BJ (cell line): ENCODE measurements around the gene CER1. TPM values are rescaled to one million over a fixed set of nuclear protein-coding genes. Genes with fewer than 3 reads are reported as not detected.

Source experiments
- CTCF ChIA-PET: fragments of 350-600 bp; formaldehyde crosslinking; extraction: SDS; loops from one replicate; lab custom pipeline; 2021; ENCODE audit warnings: antibody characterized with exemption, inconsistent platforms; lab: Yijun Ruan, JAX
- POLR2A ChIA-PET: fragments of 300-600 bp; sonication (Branson Sonifier 250); formaldehyde crosslinking; extraction: SDS; loops from one replicate; lab custom pipeline; 2021; ENCODE audit warnings: antibody characterized with exemption; lab: Charles Lee
- DNase-seq: peaks from one replicate; pipeline ENCODE4 v3.0.0-alpha.2; 2011; ENCODE audit warnings: low read depth
- H3K27me3 ChIP-seq: 2 replicates; pipeline ENCODE4 v1.6.0; 2011; ENCODE audit warnings: low read length; ENCODE audit not compliant: control insufficient read depth, insufficient read depth
- H3K36me3 ChIP-seq: 2 replicates; pipeline ENCODE4 v1.5.1; 2011; ENCODE audit warnings: low read length; ENCODE audit not compliant: control insufficient read depth, insufficient read depth
- H3K4me3 ChIP-seq: 2 replicates; pipeline ENCODE4 v1.5.1; 2011; ENCODE audit warnings: low read depth, mild to moderate bottlenecking, control low read depth, low read length
- polyA plus RNA-seq: library from polyadenylated mRNA; depleted of rRNA; stranded (reverse); fragments of >200 nt; gene quantifications from 2 replicates; pipeline ENCODE4 v1.2.3, GENCODE V29; 2011
- TF ChIP-seq, protein P1 (sequence below): IDR thresholded peaks from 2 replicates; pipeline ENCODE4 v1.5.1; 2011; ENCODE audit warnings: low read depth, mild to moderate bottlenecking, control low read depth, inconsistent platforms, low read length, moderate library complexity; ENCODE audit not compliant: insufficient read depth

CER1 gene
- polyA plus RNA-seq, 1 experiment = not detected

DNA sequence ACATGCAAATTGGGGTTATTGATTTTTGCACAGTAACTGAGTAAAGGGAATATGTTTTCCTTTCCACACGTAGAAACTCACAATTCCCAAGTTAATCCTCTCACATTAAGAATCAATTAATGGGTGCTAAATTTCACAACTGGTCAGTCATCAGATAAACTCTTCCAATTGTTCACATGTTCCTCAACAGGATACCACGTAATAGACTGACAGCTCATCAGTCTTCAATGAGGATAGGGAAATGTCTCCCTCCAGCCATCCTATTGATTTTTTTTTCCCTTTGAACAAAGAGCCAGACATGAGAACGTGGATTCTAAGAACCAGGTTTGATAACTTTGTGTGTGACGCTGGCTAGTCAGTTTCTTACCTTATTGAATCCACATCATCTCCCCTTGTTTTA lies 768 bp upstream of the CER1 start:
- Histone ChIP-seq H3K27me3 (no peaks in the 10 kb centered on the region), H3K36me3 (no peaks in the 10 kb centered on the region), H3K4me3 (no peak overlapping the region)
- DNase-seq = no peak
- TF ChIP-seq, protein P1, sequence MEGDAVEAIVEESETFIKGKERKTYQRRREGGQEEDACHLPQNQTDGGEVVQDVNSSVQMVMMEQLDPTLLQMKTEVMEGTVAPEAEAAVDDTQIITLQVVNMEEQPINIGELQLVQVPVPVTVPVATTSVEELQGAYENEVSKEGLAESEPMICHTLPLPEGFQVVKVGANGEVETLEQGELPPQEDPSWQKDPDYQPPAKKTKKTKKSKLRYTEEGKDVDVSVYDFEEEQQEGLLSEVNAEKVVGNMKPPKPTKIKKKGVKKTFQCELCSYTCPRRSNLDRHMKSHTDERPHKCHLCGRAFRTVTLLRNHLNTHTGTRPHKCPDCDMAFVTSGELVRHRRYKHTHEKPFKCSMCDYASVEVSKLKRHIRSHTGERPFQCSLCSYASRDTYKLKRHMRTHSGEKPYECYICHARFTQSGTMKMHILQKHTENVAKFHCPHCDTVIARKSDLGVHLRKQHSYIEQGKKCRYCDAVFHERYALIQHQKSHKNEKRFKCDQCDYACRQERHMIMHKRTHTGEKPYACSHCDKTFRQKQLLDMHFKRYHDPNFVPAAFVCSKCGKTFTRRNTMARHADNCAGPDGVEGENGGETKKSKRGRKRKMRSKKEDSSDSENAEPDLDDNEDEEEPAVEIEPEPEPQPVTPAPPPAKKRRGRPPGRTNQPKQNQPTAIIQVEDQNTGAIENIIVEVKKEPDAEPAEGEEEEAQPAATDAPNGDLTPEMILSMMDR = no peak
- ChIA-PET CTCF (no interaction called here), POLR2A (no interaction called here)

DNA sequence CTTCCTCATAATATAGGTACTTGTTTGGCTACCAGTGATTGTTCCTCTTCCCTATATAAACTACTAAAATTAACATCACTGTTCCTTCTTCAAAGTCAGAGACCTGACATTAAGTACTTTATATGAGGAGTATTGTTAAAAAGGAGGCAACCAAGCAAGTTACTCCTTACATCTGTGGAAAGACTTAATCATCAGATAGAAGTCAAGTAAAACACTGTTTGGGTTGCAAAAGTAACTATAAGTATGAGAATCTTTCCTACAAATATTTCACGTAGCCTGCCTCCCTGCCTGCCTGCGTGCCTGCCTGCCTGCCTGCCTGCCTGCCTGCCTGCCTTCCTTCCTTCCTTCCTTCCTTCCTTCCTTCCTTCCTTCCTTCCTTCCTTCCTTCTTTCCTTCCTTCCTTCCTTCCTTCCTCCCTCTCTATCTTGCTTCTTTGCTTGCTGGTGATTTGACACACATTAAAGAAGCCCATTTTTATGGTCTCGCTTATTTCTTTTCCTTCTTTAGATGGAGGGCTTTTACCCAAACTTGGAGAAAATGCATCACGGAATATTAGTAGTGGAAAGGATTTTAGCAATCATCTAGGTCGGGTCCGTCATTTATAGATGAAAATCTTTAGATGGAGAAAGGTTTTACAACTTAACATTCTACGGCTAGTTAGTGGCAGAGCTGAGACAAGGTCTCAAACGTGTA lies 3.2 kb downstream of the CER1 start:
- ChIA-PET POLR2A (no interaction called here), CTCF (no interaction called here)
- TF ChIP-seq, protein P1 = no peak
- Histone ChIP-seq H3K36me3 (no peaks in the 10 kb centered on the region), H3K4me3 (no peak overlapping the region), H3K27me3 (no peaks in the 10 kb centered on the region)
- DNase-seq = no peak

DNA sequence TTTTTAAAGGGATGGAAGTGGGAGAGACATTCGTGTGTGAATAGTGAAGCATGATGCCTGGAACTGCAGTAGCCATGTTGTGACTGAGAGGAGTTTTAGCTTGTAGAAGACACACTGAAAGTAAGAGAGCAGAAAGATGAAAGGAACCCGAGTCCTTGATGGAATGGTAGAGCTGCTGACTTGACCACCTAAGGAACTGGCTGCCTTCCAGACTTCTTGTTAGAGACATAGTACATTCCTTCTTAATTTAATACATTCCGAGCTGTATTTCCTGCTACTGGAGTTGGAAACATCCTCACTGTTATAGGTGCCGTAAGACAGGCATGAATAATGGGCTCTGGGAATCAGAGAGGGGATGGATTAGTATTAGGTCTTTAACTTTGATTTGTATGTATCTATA lies 7.4 kb downstream of the CER1 start:
- no peak for DNase-seq
- CTCF ChIA-PET = interaction anchor here (0.7 kb wide), 1 partner anchor 15 kb away, joined by 3 read pairs; no protein-coding TSS in a partner anchor
- TF ChIP-seq, protein P1 = no peak
- H3K27me3 ChIP-seq = no peaks in the 10 kb centered on the region
- no peak overlapping the region for H3K4me3 ChIP-seq
- no peaks in the 10 kb centered on the region for H3K36me3 ChIP-seq
- POLR2A ChIA-PET = no interaction called here

DNA sequence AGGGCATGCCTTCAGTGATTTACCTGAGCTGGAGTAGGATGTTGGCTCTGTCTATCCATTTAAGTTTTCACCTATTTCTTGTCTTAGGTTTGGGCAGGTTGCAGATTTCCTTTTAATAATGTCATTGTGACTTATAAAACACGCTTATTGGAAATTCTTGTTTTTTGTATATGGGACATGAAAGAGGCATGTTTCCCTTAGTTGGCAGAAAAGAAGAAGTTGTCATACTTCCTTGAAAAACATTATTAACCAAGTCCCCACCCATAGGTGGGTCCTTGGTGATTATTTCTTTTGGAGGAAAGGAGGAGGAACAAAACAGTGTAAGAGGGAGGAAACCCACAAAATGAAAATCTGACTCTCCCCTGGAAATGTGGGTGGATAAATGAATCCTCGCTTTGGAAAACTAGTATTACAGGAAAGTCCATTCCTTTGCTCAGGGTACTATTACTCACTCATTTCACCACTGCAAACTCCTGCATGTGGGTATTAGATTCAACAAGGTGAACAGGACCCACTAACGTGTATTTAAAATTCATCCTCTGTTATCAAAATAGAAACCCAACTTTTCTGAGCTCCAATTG lies 9.3 kb downstream of the CER1 start:
- TF ChIP-seq, protein P1 = no peak
- ChIA-PET POLR2A (no interaction called here), CTCF (interaction anchor here (1.2 kb wide), 1 partner anchor 20 kb away, joined by 3 read pairs; the partner anchor contains the start of gene ZDHHC21)
- Histone ChIP-seq H3K27me3 (no peaks in the 10 kb centered on the region), H3K36me3 (no peaks in the 10 kb centered on the region), H3K4me3 (no peak overlapping the region)
- DNase-seq = no peak

DNA sequence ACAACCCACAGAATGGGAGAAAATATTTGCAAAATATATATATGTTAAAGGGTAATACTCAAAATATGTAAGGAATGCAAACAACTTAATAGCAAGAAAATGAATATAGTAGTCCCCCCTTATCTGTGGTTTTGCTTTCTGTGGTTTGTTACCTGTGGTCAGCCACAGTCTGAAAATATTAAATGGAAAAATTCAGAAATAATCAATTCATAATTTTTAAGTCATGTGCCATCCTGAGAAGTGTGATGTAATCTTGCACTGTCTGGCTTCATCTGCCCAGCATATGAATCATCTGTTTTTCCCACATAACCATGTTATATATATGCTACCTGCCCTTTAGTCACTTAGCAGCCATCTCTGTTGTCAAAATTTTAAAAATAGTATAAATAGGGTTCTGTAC lies 11.7 kb downstream of the CER1 start:
- Histone ChIP-seq H3K36me3 (no peaks in the 10 kb centered on the region), H3K4me3 (no peak overlapping the region), H3K27me3 (no peaks in the 10 kb centered on the region)
- ChIA-PET CTCF (interaction anchor here (1.1 kb wide), 1 partner anchor 10 kb away, joined by 4 read pairs; no protein-coding TSS in a partner anchor), POLR2A (no interaction called here)
- DNase-seq = no peak
- TF ChIP-seq, protein P1 = no peak
